ENCODE measurements around the gene PRDX5.
"Not testable (repeated sequence)": the region's sequence is repeated elsewhere in the genome, so short reads cannot be mapped to it uniquely, and the experiment has no call there.

DNA sequence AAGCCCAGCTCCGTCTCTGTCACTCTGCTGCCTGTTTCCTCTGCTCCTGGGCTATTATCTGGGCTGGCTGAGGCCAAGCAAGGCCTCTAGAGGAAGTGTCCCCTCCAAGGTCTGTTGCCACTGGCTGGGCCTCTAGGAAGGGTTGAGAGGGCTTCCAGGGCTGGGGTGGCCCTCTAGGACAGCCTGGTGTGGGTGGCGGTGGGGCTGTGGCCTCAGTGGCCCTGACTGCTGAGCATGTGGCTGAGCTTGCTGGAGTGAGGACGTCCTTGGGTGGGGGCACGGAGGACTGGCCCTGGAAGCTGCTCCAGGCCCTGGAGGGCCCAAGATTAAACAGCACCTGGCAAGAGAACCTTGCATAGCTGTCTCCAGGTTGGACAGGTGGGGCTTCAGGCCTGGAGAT is 6.1 kb downstream of the PRDX5 start:
- TF ChIP-seq PPARA (CRISPR knock-in tag; IDR thresholded peaks at IDR 0.05; ENCODE audit: borderline replicate concordance); ZFP3 (CRISPR knock-in tag; IDR thresholded peaks at IDR 0.05); TOX (CRISPR knock-in tag; IDR thresholded peaks at IDR 0.05; ENCODE audit: borderline replicate concordance); ZFP30 (CRISPR knock-in tag; IDR thresholded peaks at IDR 0.05): not testable (repeated sequence)
- TF ChIP-seq, protein P1, sequence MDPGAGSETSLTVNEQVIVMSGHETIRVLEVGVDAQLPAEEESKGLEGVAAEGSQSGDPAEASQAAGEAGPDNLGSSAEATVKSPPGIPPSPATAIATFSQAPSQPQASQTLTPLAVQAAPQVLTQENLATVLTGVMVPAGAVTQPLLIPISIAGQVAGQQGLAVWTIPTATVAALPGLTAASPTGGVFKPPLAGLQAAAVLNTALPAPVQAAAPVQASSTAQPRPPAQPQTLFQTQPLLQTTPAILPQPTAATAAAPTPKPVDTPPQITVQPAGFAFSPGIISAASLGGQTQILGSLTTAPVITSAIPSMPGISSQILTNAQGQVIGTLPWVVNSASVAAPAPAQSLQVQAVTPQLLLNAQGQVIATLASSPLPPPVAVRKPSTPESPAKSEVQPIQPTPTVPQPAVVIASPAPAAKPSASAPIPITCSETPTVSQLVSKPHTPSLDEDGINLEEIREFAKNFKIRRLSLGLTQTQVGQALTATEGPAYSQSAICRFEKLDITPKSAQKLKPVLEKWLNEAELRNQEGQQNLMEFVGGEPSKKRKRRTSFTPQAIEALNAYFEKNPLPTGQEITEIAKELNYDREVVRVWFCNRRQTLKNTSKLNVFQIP (CRISPR knock-in tag; IDR thresholded peaks at IDR 0.05; ENCODE audit: borderline replicate concordance, low read depth): not testable (repeated sequence)

All from SK-N-SH treated with all-trans-retinoic acid at 6 μM for 48 hours (cell line).